Astrocyte of the hippocampus (primary cell): Measurements from ENCODE around the gene ROR1.
A peak's percentile ranks its signal among the peaks of the same experiment; 100 is the strongest.
"Not testable (repeated sequence)": the region's sequence is repeated elsewhere in the genome, so short reads cannot be mapped to it uniquely, and the experiment has no call there.

Source experiments
- DNase-seq: peaks from one replicate; pipeline ENCODE4 v3.0.0; 2011; ENCODE audit warnings: low read depth, low spot score

ROR1 gene

GRCh38 chr1:63792152-63792551, 18.3 kb downstream of the ROR1 start:
- DNase-seq, result no peak

- DNase-seq, result no peak
These were observed 20.0 kb downstream of the ROR1 start for GRCh38 chr1:63793741-63794240.

- no peak for DNase-seq
These were observed 20.5 kb downstream of the ROR1 start for GRCh38 chr1:63794354-63794753.

GRCh38 chr1:63794939-63795378, 21.1 kb downstream of the ROR1 start:
- peak; percentile 94 for DNase-seq

GRCh38 chr1:63795455-63795854, 21.6 kb downstream of the ROR1 start:
- DNase-seq, result peak; percentile 65

- DNase-seq, result peak; percentile 54
These were observed 23.4 kb downstream of the ROR1 start for GRCh38 chr1:63797056-63797726.

GRCh38 chr1:63798284-63798683, 24.5 kb downstream of the ROR1 start:
- no peak for DNase-seq

GRCh38 chr1:63799307-63799706, 25.5 kb downstream of the ROR1 start:
- DNase-seq, result no peak

GRCh38 chr1:63799820-63800219, 26.0 kb downstream of the ROR1 start:
- DNase-seq, result peak; percentile 26

- no peak for DNase-seq
These were observed 28.3 kb downstream of the ROR1 start for GRCh38 chr1:63802109-63802508.

- no peak for DNase-seq
These were observed 31.1 kb downstream of the ROR1 start for GRCh38 chr1:63804829-63805484.

- no peak for DNase-seq
These were observed 33.2 kb downstream of the ROR1 start for GRCh38 chr1:63807046-63807445.

GRCh38 chr1:63810936-63811469, 37.2 kb downstream of the ROR1 start:
- no peak for DNase-seq

- DNase-seq, result no peak
These were observed 38.4 kb downstream of the ROR1 start for GRCh38 chr1:63812071-63812700.

- peak; percentile 81 for DNase-seq
These were observed 40.0 kb downstream of the ROR1 start for GRCh38 chr1:63813829-63814277.

GRCh38 chr1:63816217-63816815, 42.5 kb downstream of the ROR1 start:
- not testable (repeated sequence) for DNase-seq

GRCh38 chr1:63817152-63817667, 43.4 kb downstream of the ROR1 start:
- peak; percentile 66 for DNase-seq

GRCh38 chr1:63817700-63818099, 43.9 kb downstream of the ROR1 start:
- DNase-seq, result no peak

GRCh38 chr1:63818567-63819325, 44.9 kb downstream of the ROR1 start:
- no peak for DNase-seq

- DNase-seq, result no peak
These were observed 46.0 kb downstream of the ROR1 start for GRCh38 chr1:63819795-63820194.
